K562 (cell line): ENCODE results near the gene COPE. TPM values are rescaled to one million over a fixed set of nuclear protein-coding genes. Genes with fewer than 3 reads are reported as not detected.

Source experiments
- ATAC-seq: fragments of 200-7000 bp; cut with Tn5 transposase; 3 replicates; pipeline ENCODE4 v1.9.1; 2020; ENCODE audit warnings: moderate library complexity
- BruUV-seq: library from RNA; stranded (reverse); fragments of 400-500 nt; replicated peaks from 2 replicates; lab custom pipeline; 2021; lab: Mats Ljungman, UMichigan
- CTCF ChIA-PET: fragments of 300-600 bp; formaldehyde crosslinking; extraction: SDS; loops from one replicate; lab custom pipeline; 2021; ENCODE audit warnings: low intra/inter-chr PET ratio; lab: Yijun Ruan, JAX
- POLR2A ChIA-PET: fragments of 300-600, 350-650 bp; sonication (Branson Sonifier 250); formaldehyde crosslinking; extraction: SDS; loops from one replicate; lab custom pipeline; 2021; ENCODE audit warnings: antibody characterized with exemption, inconsistent platforms; lab: Yijun Ruan, JAX
- DNase-seq, 4 experiments: peaks; one replicate each; pipeline versions ENCODE4 v3.0.0 to v3.0.0-alpha.2; 2011 to 2018; ENCODE audit warnings: low spot score in 3 of 4, mixed read lengths in 3 of 4; ENCODE audit errors: extremely low read depth in 1 of 4
- FAIRE-seq: peaks from 2 replicates; lab custom pipeline; 2011; peaks lifted over from hg19 to GRCh38; lab: Jason Lieb, UNC
- H2AFZ ChIP-seq: 2 replicates; pipeline ENCODE4 v1.6.0; 2011; ENCODE audit warnings: low read depth, low read length, control low read depth, inconsistent platforms
- H3K27ac ChIP-seq: fragments of 200-600 bp; 3 replicates; pipeline ENCODE4 v1.8.0; 2011; ENCODE audit warnings: low read depth, mild to moderate bottlenecking, control low read depth, inconsistent platforms, low read length, moderate library complexity, mixed read lengths; ENCODE audit errors: extremely low read depth
- H3K27me3 ChIP-seq, 2 experiments: fragments of 300-600 bp in 1 of 2; 2 replicates in 1 of 2; 3 replicates in 1 of 2; pipeline versions ENCODE4 v1.6.0 to v1.8.0; 2011; ENCODE audit warnings: inconsistent platforms in 2 of 2, low read length in 2 of 2, mild to moderate bottlenecking in 1 of 2, mixed read lengths in 1 of 2, moderate library complexity in 1 of 2; ENCODE audit not compliant: control insufficient read depth in 2 of 2, insufficient read depth in 2 of 2
- H3K36me3 ChIP-seq: fragments of 300-600 bp; 3 replicates; pipeline ENCODE4 v1.8.0; 2011; ENCODE audit warnings: mild to moderate bottlenecking, low read length, inconsistent platforms; ENCODE audit not compliant: control insufficient read depth, insufficient read depth
- H3K4me1 ChIP-seq, 2 experiments: fragments of 200-600 bp in 1 of 2; replicated peaks in 1 of 2; 2 replicates in 1 of 2; 3 replicates in 1 of 2; pipeline versions ENCODE4 v1.5.1 to v1.8.0; 2011; ENCODE audit warnings: inconsistent platforms in 2 of 2, low read length in 2 of 2, mild to moderate bottlenecking in 1 of 2, mixed read lengths in 1 of 2, moderate library complexity in 1 of 2; ENCODE audit not compliant: control insufficient read depth in 2 of 2, insufficient read depth in 2 of 2
- H3K4me2 ChIP-seq: 2 replicates; pipeline ENCODE4 v1.6.1; 2011; ENCODE audit warnings: low read length, control low read depth, inconsistent platforms, mixed read lengths; ENCODE audit not compliant: insufficient read depth
- H3K4me3 ChIP-seq: fragments of 200-600 bp; sonication (generic), shearing (Covaris generic); 2 replicates; pipeline ENCODE4 v1.5.1; 2016; ENCODE audit warnings: control low read depth, inconsistent platforms
- H3K79me2 ChIP-seq: fragments of 200-600 bp; 3 replicates; pipeline ENCODE4 v1.8.0; 2011; ENCODE audit warnings: low read length, inconsistent platforms; ENCODE audit not compliant: control insufficient read depth, insufficient read depth
- H3K9ac ChIP-seq, 2 experiments: 2 replicates each; pipeline versions ENCODE4 v1.6.0 to v1.6.1; 2011; ENCODE audit warnings: low read depth in 2 of 2, low read length in 2 of 2, control low read depth in 1 of 2, inconsistent platforms in 1 of 2, mild to moderate bottlenecking in 1 of 2, mixed read lengths in 1 of 2; ENCODE audit not compliant: insufficient read depth in 1 of 2
- H3K9me1 ChIP-seq: one replicate; pipeline ENCODE4 v1.6.0; 2011; ENCODE audit warnings: inconsistent platforms, mild to moderate bottlenecking, low read length, moderate library complexity; ENCODE audit not compliant: control insufficient read depth, insufficient read depth
- H3K9me3 ChIP-seq: replicated peaks from 2 replicates; pipeline ENCODE4 v1.5.1; 2011; ENCODE audit warnings: low read depth, low read length, inconsistent platforms; ENCODE audit not compliant: control insufficient read depth, insufficient read depth
- H4K20me1 ChIP-seq: replicated peaks from 2 replicates; pipeline ENCODE4 v1.6.1; 2011; ENCODE audit warnings: low read length, inconsistent platforms, mixed read lengths; ENCODE audit not compliant: control insufficient read depth, insufficient read depth
- POLR2G ChIP-seq: fragments of 200-400 bp; formaldehyde crosslinking; IDR thresholded peaks from 2 replicates; pipeline ENCODE4 v1.6.1; 2017; ENCODE audit warnings: low read depth, mild to moderate bottlenecking, antibody characterized with exemption, low read length, moderate library complexity
- WGBS: fragments of 100-300 bp; shearing (Covaris generic); methylation state at CpG from one replicate; pipeline ENCODE4 v1.1.6; 2016; ENCODE audit warnings: low coverage, mixed read lengths; ENCODE audit not compliant: insufficient coverage; ENCODE audit errors: missing lambda C conversion rate; 5-methylcytosine and 5-hydroxymethylcytosine counted together
- in situ Hi-C: fragments of 300-500 bp; cut with MboI; formaldehyde crosslinking; loops from 4 replicates; pipeline ENCODE4 v1.15.0; 2018; ENCODE audit warnings: inconsistent platforms, mixed read lengths
- intact Hi-C: fragments of 100-400 bp; cut with micrococcal nuclease; formaldehyde crosslinking; loops from 2 replicates; pipeline ENCODE4 v1.14.2; 2022
- polyA plus RNA-seq, 8 experiments: library from polyadenylated mRNA; depleted of rRNA in 4 of 8; stranded (reverse) in 5 of 8; unstranded in 3 of 8; fragments of >200 nt; fragmentation: Nextera tagmentation in 2 of 8; fragmentation: Illumina TruSeq in 1 of 8; extraction: Ambion mirVana in 2 of 8; extraction: Trizol in 1 of 8; gene quantifications; 2 replicates each; pipeline versions ENCODE4 v1.2.1 to v1.2.3, GENCODE V29; 2011 to 2014; ENCODE audit warnings: inconsistent platforms in 1 of 8, missing spikeins in 1 of 8
- total RNA-seq, 7 experiments: library from RNA; depleted of rRNA in 6 of 7; stranded (reverse); fragments of >200 nt in 6 of 7; fragmentation: Illumina TruSeq in 2 of 7; extraction: Trizol in 2 of 7; gene quantifications; 2 replicates each; pipeline versions ENCODE4 v1.2.1 to v1.2.3, GENCODE V29; 2011 to 2021; ENCODE audit warnings: low replicate concordance in 1 of 7
- TF ChIP-seq, protein P1 (sequence below): fragments of 450-650 bp; IDR thresholded peaks from 2 replicates; pipeline ENCODE4 v1.6.1; 2018; ENCODE audit warnings: mild to moderate bottlenecking, low read depth; ENCODE audit not compliant: partially characterized antibody

Gene COPE
- total and polyA plus RNA-seq, 9 of the 15 experiments (the other 6 are each of a cell fraction or from before 2014, with no cell fraction given): 5.8 to 273 (median 147) TPM

DNA sequence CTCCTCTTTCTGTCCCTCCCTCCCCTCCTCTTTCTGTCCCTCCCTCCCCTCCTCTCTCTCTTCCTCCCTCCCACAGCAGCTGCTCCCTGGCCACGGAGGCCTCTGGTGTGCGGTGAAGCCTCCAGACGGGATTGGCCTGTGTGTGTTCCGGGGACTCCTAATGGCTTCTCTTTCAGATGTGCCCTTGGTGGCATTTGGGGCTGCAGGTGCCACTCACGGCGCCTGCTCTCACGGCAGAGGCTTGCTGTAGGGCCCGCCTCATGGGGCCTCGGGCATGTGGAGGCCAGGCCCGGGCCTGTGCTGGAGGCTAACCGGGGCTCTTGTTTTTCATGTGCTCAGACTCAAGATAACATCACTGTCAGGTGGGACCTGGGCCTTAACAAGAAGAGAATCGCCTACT lies 66.5 kb downstream of the COPE start:
- DNase-seq (no peak), ATAC-seq (no peak), FAIRE-seq (no peak)
- WGBS: 94% methylated on average over 10 of the region's 12 CpGs
- ChIA-PET POLR2A (interaction anchor here (1.1 to 1.6 kb wide), 2 partner anchors 10 to 11 kb away, joined by 3 to 5 read pairs; no protein-coding TSS in a partner anchor), CTCF (no interaction called here)
- BruUV-seq: no TSS peak
- Histone ChIP-seq H3K9me3 (no peaks in the 10 kb centered on the region), H3K79me2 (peaks cover 22% of the 10 kb centered on the region), H2AFZ (no peak overlapping the region), H4K20me1 (peaks cover 14% of the 10 kb centered on the region), H3K9ac (no peak overlapping the region), H3K27me3 (no peaks in the 10 kb centered on the region; a peak in 1 of 5 replicates), H3K4me3 (no peak overlapping the region), H3K4me2 (no peak overlapping the region), H3K9me1 (peaks cover 3% of the 10 kb centered on the region), H3K4me1 (peaks cover 2 to 36% of the 10 kb centered on the region in 2 experiments; a peak in 3 of 5 replicates), H3K36me3 (peaks cover 99% of the 10 kb centered on the region; the same call in 2 of the 3 replicates), H3K27ac (no peak overlapping the region)
- TF ChIP-seq POLR2G: 0 out of 2 replicates have a peak, but pooled peaks have one; percentile 8
- TF ChIP-seq, protein P1, sequence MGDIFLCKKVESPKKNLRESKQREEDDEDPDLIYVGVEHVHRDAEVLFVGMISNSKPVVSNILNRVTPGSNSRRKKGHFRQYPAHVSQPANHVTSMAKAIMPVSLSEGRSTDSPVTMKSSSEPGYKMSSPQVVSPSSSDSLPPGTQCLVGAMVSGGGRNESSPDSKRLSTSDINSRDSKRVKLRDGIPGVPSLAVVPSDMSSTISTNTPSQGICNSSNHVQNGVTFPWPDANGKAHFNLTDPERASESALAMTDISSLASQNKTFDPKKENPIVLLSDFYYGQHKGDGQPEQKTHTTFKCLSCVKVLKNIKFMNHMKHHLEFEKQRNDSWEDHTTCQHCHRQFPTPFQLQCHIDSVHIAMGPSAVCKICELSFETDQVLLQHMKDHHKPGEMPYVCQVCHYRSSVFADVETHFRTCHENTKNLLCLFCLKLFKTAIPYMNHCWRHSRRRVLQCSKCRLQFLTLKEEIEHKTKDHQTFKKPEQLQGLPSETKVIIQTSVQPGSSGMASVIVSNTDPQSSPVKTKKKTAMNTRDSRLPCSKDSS: no peak
- intact Hi-C loops (no loop called here), in situ Hi-C loops (no loop called here)
